Caco-2 (cell line): ENCODE data around the gene ALDH3B2. TPM values are rescaled to one million over a fixed set of nuclear protein-coding genes. Genes with fewer than 3 reads are reported as not detected.

Experiments used
- total RNA-seq: library from RNA; stranded (reverse); gene quantifications from 2 replicates; pipeline ENCODE4 v1.2.3, GENCODE V29; 2022

ALDH3B2 gene
- total RNA-seq, 1 experiment from 2014 or later, result 0.54 TPM

Other genes starting within 250 kb of the ALDH3B2 start
- 109 and 116 TPM in 2 replicates for gene RPS6KB2, start 246.1 kb downstream of the ALDH3B2 start, total RNA-seq
- 0.27 TPM in 1 of 2 replicates, not detected in the other for gene PTPRCAP, start 236.9 kb downstream of the ALDH3B2 start, total RNA-seq
- 172 and 176 TPM in 2 replicates for gene CORO1B, start 231.1 kb downstream of the ALDH3B2 start, total RNA-seq
- not detected in 2 replicates for gene GPR152, start 221.9 kb downstream of the ALDH3B2 start, total RNA-seq
- gene CABP4, start 219.3 kb downstream of the ALDH3B2 start, total RNA-seq, result not detected in 2 replicates
- gene TMEM134, start 205.4 kb downstream of the ALDH3B2 start, total RNA-seq, result 47.9 and 52.2 TPM in 2 replicates
- gene AIP, start 191.6 kb downstream of the ALDH3B2 start, total RNA-seq, result 110 and 112 TPM in 2 replicates
- 65.0 and 78.3 TPM in 2 replicates for gene PITPNM1, start 169.3 kb downstream of the ALDH3B2 start, total RNA-seq
- gene CDK2AP2, start 166.5 kb downstream of the ALDH3B2 start, total RNA-seq, result 96.1 and 99.4 TPM in 2 replicates
- gene CABP2, start 151.2 kb downstream of the ALDH3B2 start, total RNA-seq, result not detected in 2 replicates
- gene GSTP1, start 90.8 kb downstream of the ALDH3B2 start, total RNA-seq, result 1,799 and 1,911 TPM in 2 replicates
- 358 and 375 TPM in 2 replicates for gene NDUFV1, start 67.7 kb downstream of the ALDH3B2 start, total RNA-seq
- 15.0 and 18.1 TPM in 2 replicates for gene NUDT8, start 44.7 kb downstream of the ALDH3B2 start, total RNA-seq
- gene TBX10, start 34.9 kb downstream of the ALDH3B2 start, total RNA-seq, result not detected in 2 replicates
- 2.4 and 4.2 TPM in 2 replicates for gene ACY3, start 23.9 kb downstream of the ALDH3B2 start, total RNA-seq